Measurements from ENCODE around the gene UBTF.

GRCh38 chr17:44218344-44219107, 949 bp downstream of the UBTF start:
- TF ChIP-seq CEBPB (IDR thresholded peaks at IDR 0.05) (no peak), EP300 (IDR thresholded peaks at IDR 0.05; ENCODE audit: borderline replicate concordance) (no peak), RAD21 (IDR thresholded peaks at IDR 0.05; ENCODE audit: low read depth) (no peak; the same call in 1 of the 2 replicates), YY1 (IDR thresholded peaks at IDR 0.05; ENCODE audit: low read depth) (peak; percentile 5; the same call in 1 of the 2 replicates), NFIC (IDR thresholded peaks at IDR 0.05) (peak; percentile 27), TAF1 (IDR thresholded peaks at IDR 0.05; ENCODE audit: low read depth) (peak; percentile 65; the same call in 1 of the 2 replicates), REST (IDR thresholded peaks at IDR 0.05; ENCODE audit: low read depth) (no peak), MAX (IDR thresholded peaks at IDR 0.05) (peak; percentile 69), TCF12 (IDR thresholded peaks at IDR 0.05; ENCODE audit: low read depth) (no peak; the same call in 1 of the 2 replicates), CREB1 (IDR thresholded peaks at IDR 0.05; ENCODE audit: low read depth) (no peak), EGR1 (IDR thresholded peaks at IDR 0.05) (peak; percentile 69), TEAD4 (IDR thresholded peaks at IDR 0.05) (0 out of 2 replicates have a peak, but pooled peaks have one; percentile 0), USF1 (IDR thresholded peaks at IDR 0.05) (no peak), FOXM1 (IDR thresholded peaks at IDR 0.05; ENCODE audit: borderline replicate concordance, low read depth) (no peak)

All from Ishikawa (cell line).